ENCODE measurements around the gene MUC2.

MUC2 gene

GRCh38 chr11:1074244-1075221 lies at the start of gene MUC2:
TSS of gene MUC2 (plus strand) at chr11:1074874.
- DNase-seq (ENCODE audit: low spot score): no peak

GRCh38 chr11:1025410-1026162 lies 49.1 kb upstream of the MUC2 start:
- DNase-seq (ENCODE audit: low spot score): no peak

- no peak for DNase-seq (ENCODE audit: low spot score)
Observed at GRCh38 chr11:1026163-1026450, 48.6 kb upstream of the MUC2 start.

DNA sequence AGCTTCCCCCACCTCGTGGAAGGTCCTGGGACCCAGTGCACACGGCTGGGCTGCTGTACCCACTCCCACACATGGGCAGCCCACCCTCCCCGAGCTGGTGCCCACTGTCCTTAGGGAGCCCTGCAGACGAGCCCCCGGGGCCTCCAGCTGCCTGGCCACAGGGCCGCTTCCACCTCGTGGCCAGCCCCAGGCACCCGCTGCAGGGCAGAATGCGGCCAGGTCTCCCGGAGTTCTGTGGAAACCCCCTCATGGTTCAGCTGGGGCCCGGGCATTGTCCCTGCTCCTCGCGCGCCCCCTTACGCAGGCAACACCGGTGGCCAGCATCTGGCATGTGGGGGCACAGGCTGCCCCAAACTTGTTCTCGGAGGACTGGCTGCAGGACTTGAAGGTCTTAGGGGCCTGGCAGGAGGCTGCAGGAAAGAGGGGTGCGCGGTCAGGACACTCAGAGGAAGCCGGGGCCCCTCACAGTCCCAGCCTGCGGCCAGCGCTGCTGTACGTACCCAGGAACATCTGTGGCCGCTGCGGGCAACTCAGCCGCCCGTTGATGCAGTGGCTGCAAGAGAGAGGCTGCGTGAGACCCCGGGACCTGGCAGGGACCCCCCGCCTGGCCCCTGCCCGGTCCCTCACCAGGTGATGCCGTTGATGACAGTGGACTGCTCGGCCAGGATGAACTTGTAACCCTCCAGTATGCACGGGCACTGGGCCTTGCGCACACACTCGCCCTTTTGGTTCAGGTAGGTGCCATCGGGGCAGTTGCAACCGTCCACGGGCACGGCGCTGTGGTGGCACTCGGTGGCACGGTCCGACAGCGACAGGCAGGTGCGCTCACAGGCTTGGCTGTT lies 47.8 kb upstream of the MUC2 start:
- DNase-seq (ENCODE audit: low spot score): no peak

DNA sequence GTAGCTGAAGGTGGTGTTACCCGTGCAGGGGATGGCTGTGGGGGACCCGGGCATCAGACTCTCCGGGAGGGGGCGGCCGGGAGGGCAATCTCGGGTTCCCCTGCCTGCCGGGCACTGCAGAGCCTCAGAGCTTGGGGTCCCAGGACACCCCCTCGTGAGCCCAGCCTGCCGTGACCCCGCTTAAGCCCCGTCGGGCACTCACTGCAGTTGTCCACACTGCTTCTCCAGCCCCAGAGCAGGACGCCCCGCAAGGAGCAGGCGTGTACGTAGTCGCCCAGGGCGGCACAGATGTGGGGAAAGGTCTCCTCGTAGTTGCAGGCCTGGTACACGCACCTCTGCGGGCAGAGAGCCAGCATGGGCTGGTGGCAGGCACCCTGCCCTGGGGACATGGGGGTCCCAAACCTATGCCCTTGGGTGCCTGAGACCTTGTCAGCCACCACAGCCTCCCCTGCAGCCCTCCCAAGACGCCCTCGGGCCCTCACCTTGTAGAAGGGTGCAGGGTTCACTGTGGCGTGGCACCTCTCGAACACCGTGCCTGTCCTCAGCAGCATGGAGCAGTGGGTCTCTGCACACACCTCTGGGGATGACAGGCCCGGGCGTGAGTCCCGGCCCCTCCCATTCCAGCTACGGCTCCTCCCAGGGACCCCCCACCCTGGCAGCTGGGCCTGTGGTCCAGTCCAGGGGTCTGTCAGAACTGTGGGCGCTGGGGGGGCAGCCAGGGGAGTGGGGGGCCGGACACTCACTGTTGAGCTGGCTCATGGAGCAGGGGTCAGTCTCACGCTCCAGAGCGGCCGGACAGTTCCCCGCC lies 47.0 kb upstream of the MUC2 start:
- DNase-seq (ENCODE audit: low spot score): no peak

GRCh38 chr11:1028291-1028540 lies 46.5 kb upstream of the MUC2 start:
- no peak for DNase-seq (ENCODE audit: low spot score)

DNA sequence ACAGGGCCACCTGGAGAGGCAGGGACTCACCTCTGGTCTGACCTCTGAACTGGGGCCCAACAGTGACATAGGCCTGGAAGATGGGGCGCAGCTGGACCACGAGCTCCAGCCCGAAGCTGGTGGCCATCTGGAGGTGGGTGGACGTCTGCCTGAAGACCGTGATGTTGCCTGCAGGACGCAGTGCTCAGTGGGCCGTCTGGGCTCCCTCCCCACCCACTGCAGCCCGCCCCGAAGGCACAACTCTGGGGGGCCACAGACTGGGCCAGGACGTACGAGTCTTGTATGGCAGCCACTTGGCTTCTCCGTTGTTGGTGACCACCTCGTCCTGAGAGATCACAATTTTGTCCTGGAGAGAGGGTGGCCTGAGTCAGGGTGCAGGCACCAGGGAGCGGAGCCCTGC lies 46.1 kb upstream of the MUC2 start:
- no peak for DNase-seq (ENCODE audit: low spot score)

GRCh38 chr11:1029051-1029450 lies 45.6 kb upstream of the MUC2 start:
- DNase-seq (ENCODE audit: low spot score): no peak

DNA sequence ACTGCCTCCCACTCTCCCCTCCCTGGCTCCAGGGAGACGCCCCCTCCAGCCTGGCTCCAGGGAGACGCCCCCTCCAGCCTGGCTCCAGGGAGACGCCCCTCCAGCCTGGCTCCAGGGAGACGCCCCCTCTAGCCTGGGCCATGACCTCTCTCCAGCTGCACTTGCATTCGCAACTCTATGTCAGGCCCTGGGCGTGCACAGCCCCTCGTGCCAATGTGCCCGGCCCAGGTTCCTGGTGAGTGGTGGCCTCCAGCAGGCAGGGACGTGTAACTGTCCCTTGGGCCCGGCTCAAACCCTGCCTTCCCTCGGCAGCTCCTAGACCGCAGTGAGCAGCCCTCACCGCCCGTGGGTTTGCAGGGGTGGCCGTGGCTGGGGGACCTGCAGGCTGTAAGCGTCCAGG lies 45.0 kb upstream of the MUC2 start:
- no peak for DNase-seq (ENCODE audit: low spot score)

GRCh38 chr11:1030086-1030485 lies 44.6 kb upstream of the MUC2 start:
- no peak for DNase-seq (ENCODE audit: low spot score)

DNA sequence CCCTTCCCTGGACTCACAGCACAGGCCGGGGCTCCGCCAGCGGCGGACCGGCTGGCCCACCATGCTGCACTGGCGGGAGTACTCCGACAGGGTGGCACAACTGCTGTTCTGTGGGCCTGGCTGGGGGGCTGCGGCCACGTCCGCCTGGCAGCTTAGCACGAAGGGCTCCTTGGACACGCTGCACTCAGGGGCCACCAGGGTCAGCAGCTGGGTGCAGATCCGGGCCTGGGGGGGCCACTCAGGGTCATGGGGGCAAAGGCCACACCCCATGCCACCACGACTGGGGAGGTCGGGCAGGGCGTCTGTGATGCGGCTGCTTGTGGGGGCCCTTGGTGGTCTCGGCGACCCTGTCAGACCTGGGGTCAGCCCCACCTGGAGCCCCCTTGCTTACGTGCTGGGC lies 44.1 kb upstream of the MUC2 start:
- no peak for DNase-seq (ENCODE audit: low spot score)

- no peak for DNase-seq (ENCODE audit: low spot score)
Observed at GRCh38 chr11:1031121-1031899, 43.4 kb upstream of the MUC2 start.

- no peak for DNase-seq (ENCODE audit: low spot score)
Observed at GRCh38 chr11:1032310-1032891, 42.3 kb upstream of the MUC2 start.

DNA sequence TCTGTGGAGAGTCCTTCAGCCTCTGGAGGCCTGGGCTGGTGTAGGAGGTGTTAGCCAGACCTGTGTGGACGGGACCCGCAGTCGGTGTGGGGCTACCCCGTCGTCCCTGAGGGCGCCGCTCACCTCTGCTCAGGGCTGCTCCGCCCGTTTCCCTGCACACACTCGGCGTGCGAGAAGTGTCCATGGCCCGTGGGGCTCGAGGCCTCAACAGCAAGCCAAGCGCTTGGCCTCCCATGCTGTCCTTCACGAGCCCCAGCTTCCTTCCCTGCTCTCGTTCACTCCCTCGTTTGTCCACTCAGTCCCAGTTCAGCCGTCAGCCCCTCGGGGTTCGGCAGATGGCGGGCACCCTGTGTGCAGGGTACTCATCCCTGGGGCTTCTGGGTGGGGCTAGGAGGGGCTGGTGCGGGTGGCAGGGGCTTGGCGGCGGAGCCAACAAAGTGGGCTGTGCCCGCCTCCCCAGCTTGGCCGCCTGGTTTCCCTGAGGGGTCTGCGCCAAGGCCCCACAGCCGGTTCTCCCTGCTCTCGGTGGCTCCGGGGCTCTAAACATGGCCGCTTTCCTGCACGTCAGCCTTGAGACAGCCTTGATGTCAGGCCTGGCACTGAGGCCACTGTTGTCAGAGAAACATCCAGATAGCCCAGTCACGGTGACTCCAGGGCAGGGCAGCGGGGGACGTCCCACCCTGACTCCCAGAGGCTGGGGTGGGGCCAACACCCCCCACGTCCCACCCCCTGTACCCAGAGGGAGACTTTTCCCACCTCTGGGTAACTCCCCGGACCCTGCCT lies 41.5 kb upstream of the MUC2 start:
- DNase-seq (ENCODE audit: low spot score): no peak

GRCh38 chr11:1034001-1034400 lies 40.7 kb upstream of the MUC2 start:
- DNase-seq (ENCODE audit: low spot score): no peak

GRCh38 chr11:1034456-1035295 lies 40.0 kb upstream of the MUC2 start:
- DNase-seq (ENCODE audit: low spot score): no peak

- no peak for DNase-seq (ENCODE audit: low spot score)
Observed at GRCh38 chr11:1035577-1036283, 38.9 kb upstream of the MUC2 start.

- DNase-seq (ENCODE audit: low spot score): no peak
Observed at GRCh38 chr11:1036303-1036923, 38.3 kb upstream of the MUC2 start, which contains the start of gene MUC6. TSS of gene MUC6 (minus strand) at chr11:1036718. CDS start at chr11:1036655, 63 bp downstream.

Measured in COLO829 (cell line).